Astrocyte (in vitro differentiated cells and primary cell): ENCODE data around the gene FILIP1L. TPM values are rescaled to one million over a fixed set of nuclear protein-coding genes. Genes with fewer than 3 reads are reported as not detected.

ENCODE experiments used
- DNase-seq: peaks from one replicate; pipeline ENCODE4 v3.0.0-alpha.2; 2010; ENCODE audit warnings: low read depth
- FAIRE-seq: peaks from 2 replicates; lab custom pipeline; 2011; peaks lifted over from hg19 to GRCh38; lab: Jason Lieb, UNC
- H2AFZ ChIP-seq: 2 replicates; pipeline ENCODE4 v1.6.0; 2012; ENCODE audit warnings: low read depth, low read length, inconsistent platforms
- H3K27ac ChIP-seq: 2 replicates; pipeline ENCODE4 v1.5.1; 2011; ENCODE audit warnings: low read depth, low read length, inconsistent platforms
- H3K27me3 ChIP-seq: 2 replicates; pipeline ENCODE4 v1.6.0; 2011; ENCODE audit warnings: low read length, inconsistent platforms; ENCODE audit not compliant: insufficient read depth
- H3K36me3 ChIP-seq: 2 replicates; pipeline ENCODE4 v1.5.1; 2011; ENCODE audit warnings: low read length, inconsistent platforms; ENCODE audit not compliant: insufficient read depth
- H3K4me1 ChIP-seq: 2 replicates; pipeline ENCODE4 v1.5.1; 2011; ENCODE audit warnings: low read length, inconsistent platforms; ENCODE audit not compliant: insufficient read depth
- H3K4me2 ChIP-seq: 2 replicates; pipeline ENCODE4 v1.6.0; 2012; ENCODE audit warnings: low read length, inconsistent platforms
- H3K4me3 ChIP-seq: 2 replicates; pipeline ENCODE4 v1.5.1; 2011; ENCODE audit warnings: low read depth, mild to moderate bottlenecking, low read length, inconsistent platforms; ENCODE audit not compliant: insufficient read depth
- H3K79me2 ChIP-seq: 2 replicates; pipeline ENCODE4 v1.6.0; 2012; ENCODE audit warnings: mild to moderate bottlenecking, low read length, inconsistent platforms; ENCODE audit not compliant: insufficient read depth
- H3K9ac ChIP-seq: 2 replicates; pipeline ENCODE4 v1.6.0; 2012; ENCODE audit warnings: mild to moderate bottlenecking, low read length, inconsistent platforms
- H3K9me3 ChIP-seq: 2 replicates; pipeline ENCODE4 v1.5.1; 2012; ENCODE audit warnings: low read depth, mild to moderate bottlenecking, low read length, inconsistent platforms; ENCODE audit not compliant: insufficient read depth
- H4K20me1 ChIP-seq: 2 replicates; pipeline ENCODE4 v1.6.0; 2012; ENCODE audit warnings: low read length, inconsistent platforms; ENCODE audit not compliant: insufficient read depth
- H3K27ac Mint-ChIP-seq: one replicate; pipeline ENCODE4 v1.8.0; 2021; ENCODE audit warnings: mild to moderate bottlenecking, mixed read lengths; ENCODE audit not compliant: unreplicated experiment
- H3K27me3 Mint-ChIP-seq: one replicate; pipeline ENCODE4 v1.8.0; 2021; ENCODE audit warnings: low read depth, mixed read lengths; ENCODE audit not compliant: unreplicated experiment
- H3K36me3 Mint-ChIP-seq: one replicate; pipeline ENCODE4 v1.8.0; 2021; ENCODE audit warnings: low read depth, mixed read lengths; ENCODE audit not compliant: unreplicated experiment
- H3K4me1 Mint-ChIP-seq: one replicate; pipeline ENCODE4 v1.8.0; 2021; ENCODE audit warnings: low read depth, mixed read lengths; ENCODE audit not compliant: unreplicated experiment
- H3K4me3 Mint-ChIP-seq: one replicate; pipeline ENCODE4 v1.8.0; 2021; ENCODE audit warnings: mild to moderate bottlenecking, moderate library complexity, mixed read lengths; ENCODE audit not compliant: unreplicated experiment
- H3K9me3 Mint-ChIP-seq: one replicate; pipeline ENCODE4 v1.8.0; 2021; ENCODE audit warnings: mild to moderate bottlenecking, mixed read lengths; ENCODE audit not compliant: unreplicated experiment
- EZH2 ChIP-seq: IDR thresholded peaks from 2 replicates; pipeline ENCODE4 v1.6.1; 2012; ENCODE audit warnings: mild to moderate bottlenecking, low read length, inconsistent platforms; ENCODE audit not compliant: insufficient read depth
- total RNA-seq: library from RNA; stranded (reverse); gene quantifications from 2 replicates; pipeline ENCODE4 v1.2.1, GENCODE V29; 2021
- TF ChIP-seq, protein P1 (sequence below): IDR thresholded peaks from 2 replicates; pipeline ENCODE4 v1.5.1; 2011; ENCODE audit warnings: low read depth, mild to moderate bottlenecking, inconsistent platforms, low read length, moderate library complexity; ENCODE audit not compliant: insufficient read depth

FILIP1L gene
- total RNA-seq, 1 donor from 2014 or later, result 209 TPM

GRCh38 chr3:99872923-99873254 is 241.4 kb downstream of the FILIP1L start:
- Mint-ChIP-seq H3K27ac (peak overlapping the region; percentile 96), H3K4me3 (peak overlapping the region; percentile 98), H3K4me1 (peaks cover 48% of the 10 kb centered on the region), H3K9me3 (no peaks in the 10 kb centered on the region), H3K27me3 (no peaks in the 10 kb centered on the region), H3K36me3 (peaks cover 29% of the 10 kb centered on the region)
- H3K4me2 ChIP-seq, result peak overlapping the region; percentile 83
- FAIRE-seq (no peak), DNase-seq (no peak)
- H3K27me3 ChIP-seq, result no peaks in the 10 kb centered on the region
- peaks cover 17% of the 10 kb centered on the region for H3K36me3 ChIP-seq
- peak overlapping the region; percentile 96 for H3K4me3 ChIP-seq
- H3K4me1 ChIP-seq, result peaks cover 42% of the 10 kb centered on the region
- H3K27ac ChIP-seq, result peak overlapping the region; percentile 94
- no peak overlapping the region for H2AFZ ChIP-seq
- peak overlapping the region; percentile 98 for H3K9ac ChIP-seq
- peaks cover 52% of the 10 kb centered on the region for H4K20me1 ChIP-seq
- no peaks in the 10 kb centered on the region for H3K9me3 ChIP-seq
- TF ChIP-seq, protein P1, sequence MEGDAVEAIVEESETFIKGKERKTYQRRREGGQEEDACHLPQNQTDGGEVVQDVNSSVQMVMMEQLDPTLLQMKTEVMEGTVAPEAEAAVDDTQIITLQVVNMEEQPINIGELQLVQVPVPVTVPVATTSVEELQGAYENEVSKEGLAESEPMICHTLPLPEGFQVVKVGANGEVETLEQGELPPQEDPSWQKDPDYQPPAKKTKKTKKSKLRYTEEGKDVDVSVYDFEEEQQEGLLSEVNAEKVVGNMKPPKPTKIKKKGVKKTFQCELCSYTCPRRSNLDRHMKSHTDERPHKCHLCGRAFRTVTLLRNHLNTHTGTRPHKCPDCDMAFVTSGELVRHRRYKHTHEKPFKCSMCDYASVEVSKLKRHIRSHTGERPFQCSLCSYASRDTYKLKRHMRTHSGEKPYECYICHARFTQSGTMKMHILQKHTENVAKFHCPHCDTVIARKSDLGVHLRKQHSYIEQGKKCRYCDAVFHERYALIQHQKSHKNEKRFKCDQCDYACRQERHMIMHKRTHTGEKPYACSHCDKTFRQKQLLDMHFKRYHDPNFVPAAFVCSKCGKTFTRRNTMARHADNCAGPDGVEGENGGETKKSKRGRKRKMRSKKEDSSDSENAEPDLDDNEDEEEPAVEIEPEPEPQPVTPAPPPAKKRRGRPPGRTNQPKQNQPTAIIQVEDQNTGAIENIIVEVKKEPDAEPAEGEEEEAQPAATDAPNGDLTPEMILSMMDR, result no peak
- no peak for TF ChIP-seq EZH2
- peaks cover 81% of the 10 kb centered on the region for H3K79me2 ChIP-seq

DNA sequence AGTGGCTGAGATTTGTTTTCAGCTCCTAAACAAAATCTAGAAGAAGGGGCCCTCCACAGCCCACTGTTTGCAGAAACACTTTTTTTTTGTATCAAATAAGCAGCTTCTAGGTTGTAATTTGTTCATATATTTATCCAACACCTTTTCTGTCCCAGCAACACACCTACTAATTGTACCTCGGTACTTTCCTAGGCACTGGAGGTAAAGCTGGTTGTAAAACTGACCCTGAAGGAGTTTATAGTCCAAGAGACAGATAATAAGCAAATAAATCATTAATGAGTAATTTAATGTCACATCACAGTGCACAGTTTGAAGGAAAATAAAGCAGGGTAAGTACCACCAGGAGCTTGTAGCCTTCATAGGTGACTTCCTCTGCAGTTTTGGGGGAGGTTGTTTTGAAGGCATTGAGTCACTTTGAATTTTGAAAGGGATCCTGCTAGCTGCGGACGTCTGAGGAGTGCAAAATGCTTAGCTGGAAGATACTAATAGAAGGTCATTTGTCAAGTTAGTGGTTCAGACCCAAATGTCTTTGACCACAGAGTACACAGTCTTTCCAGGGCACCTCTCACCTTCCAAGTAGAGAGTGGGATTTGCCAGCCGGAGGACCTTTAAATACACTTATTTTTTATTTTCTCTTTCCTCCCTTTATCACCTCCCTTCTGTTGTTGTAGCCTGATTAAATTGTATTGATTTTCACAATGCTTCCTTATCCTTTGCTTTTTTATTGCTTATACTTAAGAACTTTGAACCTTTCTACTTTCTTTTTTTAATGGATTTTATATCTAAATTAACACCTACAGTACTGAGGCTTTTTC is 242.9 kb downstream of the FILIP1L start:
- H3K4me1 ChIP-seq, result peaks cover 44% of the 10 kb centered on the region
- peaks cover 29% of the 10 kb centered on the region for H3K36me3 Mint-ChIP-seq
- H3K36me3 ChIP-seq, result peaks cover 22% of the 10 kb centered on the region
- H3K4me1 Mint-ChIP-seq, result peaks cover 55% of the 10 kb centered on the region
- DNase-seq (peak; percentile 64), FAIRE-seq (no peak)
- H3K4me3 ChIP-seq, result no peak overlapping the region
- H3K27ac Mint-ChIP-seq, result peak overlapping the region; percentile 92
- H3K4me2 ChIP-seq, result peak overlapping the region; percentile 83
- H3K4me3 Mint-ChIP-seq, result peak overlapping the region; percentile 98
- no peaks in the 10 kb centered on the region for H3K27me3 Mint-ChIP-seq
- H3K27ac ChIP-seq, result no peak overlapping the region
- H3K9ac ChIP-seq, result peak overlapping the region; percentile 98
- H3K27me3 ChIP-seq, result no peaks in the 10 kb centered on the region
- peaks cover 95% of the 10 kb centered on the region for H3K79me2 ChIP-seq
- H4K20me1 ChIP-seq, result peaks cover 64% of the 10 kb centered on the region
- H3K9me3 Mint-ChIP-seq, result no peaks in the 10 kb centered on the region
- TF ChIP-seq EZH2, result no peak
- TF ChIP-seq, protein P1, result no peak
- H2AFZ ChIP-seq, result no peak overlapping the region
- H3K9me3 ChIP-seq, result no peaks in the 10 kb centered on the region

GRCh38 chr3:99870712-99871111 is 243.6 kb downstream of the FILIP1L start:
- H4K20me1 ChIP-seq, result peaks cover 67% of the 10 kb centered on the region
- H3K27me3 ChIP-seq, result no peaks in the 10 kb centered on the region
- no peak for FAIRE-seq
- H3K4me1 ChIP-seq, result peaks cover 52% of the 10 kb centered on the region
- no peaks in the 10 kb centered on the region for H3K9me3 ChIP-seq
- H3K4me2 ChIP-seq, result peak overlapping the region; percentile 83
- TF ChIP-seq, protein P1, result no peak
- TF ChIP-seq EZH2, result no peak
- no peaks in the 10 kb centered on the region for H3K27me3 Mint-ChIP-seq
- no peak overlapping the region for H2AFZ ChIP-seq
- H3K9ac ChIP-seq, result no peak overlapping the region
- no peak overlapping the region for H3K4me3 ChIP-seq
- peak overlapping the region; percentile 98 for H3K4me3 Mint-ChIP-seq
- peaks cover 62% of the 10 kb centered on the region for H3K4me1 Mint-ChIP-seq
- H3K27ac Mint-ChIP-seq, result peak overlapping the region; percentile 62
- DNase-seq, result no peak
- H3K27ac ChIP-seq, result no peak overlapping the region
- peaks cover 29% of the 10 kb centered on the region for H3K36me3 Mint-ChIP-seq
- H3K36me3 ChIP-seq, result peaks cover 22% of the 10 kb centered on the region
- peaks cover 99% of the 10 kb centered on the region for H3K79me2 ChIP-seq
- H3K9me3 Mint-ChIP-seq, result no peaks in the 10 kb centered on the region
